SK-N-SH (cell line): Measurements from ENCODE around the gene ENTPD6.

Experiments
- CHD2 ChIP-seq: fragments of 150-350 bp; IDR thresholded peaks from 2 replicates; pipeline ENCODE4 v1.6.1; 2018; ENCODE audit warnings: low read length; ENCODE audit not compliant: partially characterized antibody
- CTCF ChIP-seq: fragments of 200-600 bp; sonication (generic); IDR thresholded peaks from 2 replicates; pipeline ENCODE4 v1.6.1; 2017; ENCODE audit warnings: antibody characterized with exemption, mild to moderate bottlenecking, moderate library complexity
- EP300 ChIP-seq, 2 experiments: IDR thresholded peaks; 2 replicates each; pipeline versions ENCODE4 v1.4.0 to v1.6.1; 2012; ENCODE audit warnings: borderline replicate concordance in 1 of 2, low read depth in 1 of 2, low read length in 1 of 2
- MAX ChIP-seq: IDR thresholded peaks from 2 replicates; pipeline ENCODE4 v1.4.0; 2012; ENCODE audit warnings: low read depth
- POLR2AphosphoS5 ChIP-seq: IDR thresholded peaks from 2 replicates; pipeline ENCODE4 v1.6.1; 2012; ENCODE audit warnings: low read depth, low read length
- TAF1 ChIP-seq: IDR thresholded peaks from 2 replicates; pipeline ENCODE4 v1.6.1; 2012; ENCODE audit warnings: low read depth, mild to moderate bottlenecking, low read length, moderate library complexity, borderline replicate concordance
- YY1 ChIP-seq: IDR thresholded peaks from 2 replicates; pipeline ENCODE4 v1.4.0; 2012; ENCODE audit warnings: low read depth, mild to moderate bottlenecking
- ZBTB33 ChIP-seq: IDR thresholded peaks from 2 replicates; pipeline ENCODE4 v1.4.0; 2012; ENCODE audit warnings: low read depth, borderline replicate concordance
- TF ChIP-seq, protein P1 (sequence below): IDR thresholded peaks from 2 replicates; pipeline ENCODE4 v1.6.1; 2012; ENCODE audit warnings: mild to moderate bottlenecking, low read depth, low read length, moderate library complexity

DNA sequence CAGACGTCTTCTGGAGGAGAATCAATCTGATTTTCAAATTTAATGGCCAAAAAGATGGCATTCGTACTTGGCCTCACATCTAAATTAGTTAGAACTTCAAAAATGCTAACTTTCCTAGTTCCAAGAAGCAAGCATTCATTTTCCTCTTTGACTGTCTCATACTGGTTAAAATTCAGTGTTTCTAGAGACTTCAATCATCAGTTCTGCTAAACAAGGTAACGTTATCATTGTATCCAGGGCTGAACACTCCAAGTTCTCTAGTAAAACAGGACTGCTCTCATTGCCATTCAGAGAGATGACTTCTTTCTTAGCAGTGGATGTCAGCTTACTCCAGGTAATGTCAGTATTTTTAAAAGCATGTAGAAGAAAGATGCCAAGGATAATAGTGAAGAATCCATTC is 34.6 kb upstream of the ENTPD6 start:
- TF ChIP-seq CTCF (no peak), POLR2AphosphoS5 (no peak), CHD2 (no peak), EP300 (IDR thresholded peaks at IDR 0.05; ENCODE audit: borderline replicate concordance in 1 of 2, low read depth in 1 of 2, low read length in 1 of 2) (no peak), TAF1 (no peak), YY1 (no peak), ZBTB33 (no peak), MAX (no peak)
- TF ChIP-seq, protein P1, sequence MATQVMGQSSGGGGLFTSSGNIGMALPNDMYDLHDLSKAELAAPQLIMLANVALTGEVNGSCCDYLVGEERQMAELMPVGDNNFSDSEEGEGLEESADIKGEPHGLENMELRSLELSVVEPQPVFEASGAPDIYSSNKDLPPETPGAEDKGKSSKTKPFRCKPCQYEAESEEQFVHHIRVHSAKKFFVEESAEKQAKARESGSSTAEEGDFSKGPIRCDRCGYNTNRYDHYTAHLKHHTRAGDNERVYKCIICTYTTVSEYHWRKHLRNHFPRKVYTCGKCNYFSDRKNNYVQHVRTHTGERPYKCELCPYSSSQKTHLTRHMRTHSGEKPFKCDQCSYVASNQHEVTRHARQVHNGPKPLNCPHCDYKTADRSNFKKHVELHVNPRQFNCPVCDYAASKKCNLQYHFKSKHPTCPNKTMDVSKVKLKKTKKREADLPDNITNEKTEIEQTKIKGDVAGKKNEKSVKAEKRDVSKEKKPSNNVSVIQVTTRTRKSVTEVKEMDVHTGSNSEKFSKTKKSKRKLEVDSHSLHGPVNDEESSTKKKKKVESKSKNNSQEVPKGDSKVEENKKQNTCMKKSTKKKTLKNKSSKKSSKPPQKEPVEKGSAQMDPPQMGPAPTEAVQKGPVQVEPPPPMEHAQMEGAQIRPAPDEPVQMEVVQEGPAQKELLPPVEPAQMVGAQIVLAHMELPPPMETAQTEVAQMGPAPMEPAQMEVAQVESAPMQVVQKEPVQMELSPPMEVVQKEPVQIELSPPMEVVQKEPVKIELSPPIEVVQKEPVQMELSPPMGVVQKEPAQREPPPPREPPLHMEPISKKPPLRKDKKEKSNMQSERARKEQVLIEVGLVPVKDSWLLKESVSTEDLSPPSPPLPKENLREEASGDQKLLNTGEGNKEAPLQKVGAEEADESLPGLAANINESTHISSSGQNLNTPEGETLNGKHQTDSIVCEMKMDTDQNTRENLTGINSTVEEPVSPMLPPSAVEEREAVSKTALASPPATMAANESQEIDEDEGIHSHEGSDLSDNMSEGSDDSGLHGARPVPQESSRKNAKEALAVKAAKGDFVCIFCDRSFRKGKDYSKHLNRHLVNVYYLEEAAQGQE = no peak
